Endothelial cell of umbilical vein (primary cell): ENCODE measurements around the gene PARP1.

ENCODE experiments used
- EZH2 ChIP-seq: IDR thresholded peaks from 2 replicates; pipeline ENCODE4 v1.6.1; 2012; ENCODE audit warnings: borderline replicate concordance, low read depth, mild to moderate bottlenecking, moderate library complexity, low read length, inconsistent platforms; ENCODE audit not compliant: severe bottlenecking
- GATA2 ChIP-seq: IDR thresholded peaks from 2 replicates; pipeline ENCODE4 v1.7.0; 2011; ENCODE audit warnings: low read depth, mild to moderate bottlenecking, moderate library complexity, mixed read lengths, low read length; ENCODE audit not compliant: insufficient read length, insufficient read depth
- JUN ChIP-seq: IDR thresholded peaks from 2 replicates; pipeline ENCODE4 v1.6.1; 2011; ENCODE audit warnings: borderline replicate concordance, low read depth; ENCODE audit not compliant: insufficient read length, insufficient read depth
- POLR2A ChIP-seq: IDR thresholded peaks from 2 replicates; pipeline ENCODE4 v1.6.1; 2012; ENCODE audit warnings: low read depth, mild to moderate bottlenecking, control low read depth, low read length
- POLR2AphosphoS5 ChIP-seq: IDR thresholded peaks from 2 replicates; pipeline ENCODE4 v1.6.1; 2012; ENCODE audit warnings: low read depth, mild to moderate bottlenecking, control low read depth, low read length, moderate library complexity; ENCODE audit not compliant: insufficient read depth
- TF ChIP-seq, protein P1 (sequence below), 2 donors: IDR thresholded peaks; 1 replicate in 1 of 2; 2 replicates in 1 of 2; pipeline ENCODE4 v1.5.1; 2011; ENCODE audit warnings: low read length in 2 of 2, mild to moderate bottlenecking in 2 of 2, moderate library complexity in 2 of 2, control low read depth in 1 of 2, inconsistent platforms in 1 of 2, low read depth in 1 of 2; ENCODE audit not compliant: insufficient read depth in 1 of 2; ENCODE audit errors: extremely low read depth in 1 of 2

DNA sequence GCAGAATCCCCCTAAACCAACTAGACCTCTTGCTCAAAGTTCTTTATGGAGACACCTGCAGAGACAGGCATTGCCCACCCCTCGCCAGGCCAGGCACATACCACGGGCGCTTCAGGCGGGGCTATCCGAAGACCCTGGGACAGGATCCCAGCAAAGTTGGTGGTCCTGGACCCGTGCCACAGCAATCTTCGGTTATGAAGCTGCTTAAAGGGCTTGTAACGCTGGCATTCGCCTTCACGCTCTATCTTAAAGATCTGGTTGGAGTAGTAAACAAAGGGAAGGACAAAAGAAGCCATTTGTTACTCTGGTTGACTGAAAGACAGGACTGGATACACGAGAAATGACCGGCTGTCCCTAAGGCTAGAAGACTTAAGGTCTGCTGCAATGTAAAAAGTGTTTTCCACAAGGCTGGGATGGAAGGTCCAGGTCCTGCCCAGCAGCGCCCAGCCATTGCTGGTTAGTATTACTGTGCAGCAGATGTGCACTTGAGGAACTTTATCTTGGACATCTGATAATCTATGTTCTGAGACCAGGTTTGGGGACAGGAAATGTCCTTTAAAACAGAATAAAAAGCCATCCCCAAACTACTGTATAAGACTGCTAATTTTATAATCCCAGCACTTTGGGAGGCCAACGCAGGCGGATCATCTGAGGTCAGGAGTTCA is 42.9 kb downstream of the PARP1 start:
- no peak for TF ChIP-seq POLR2AphosphoS5
- TF ChIP-seq POLR2A: no peak
- TF ChIP-seq, protein P1, sequence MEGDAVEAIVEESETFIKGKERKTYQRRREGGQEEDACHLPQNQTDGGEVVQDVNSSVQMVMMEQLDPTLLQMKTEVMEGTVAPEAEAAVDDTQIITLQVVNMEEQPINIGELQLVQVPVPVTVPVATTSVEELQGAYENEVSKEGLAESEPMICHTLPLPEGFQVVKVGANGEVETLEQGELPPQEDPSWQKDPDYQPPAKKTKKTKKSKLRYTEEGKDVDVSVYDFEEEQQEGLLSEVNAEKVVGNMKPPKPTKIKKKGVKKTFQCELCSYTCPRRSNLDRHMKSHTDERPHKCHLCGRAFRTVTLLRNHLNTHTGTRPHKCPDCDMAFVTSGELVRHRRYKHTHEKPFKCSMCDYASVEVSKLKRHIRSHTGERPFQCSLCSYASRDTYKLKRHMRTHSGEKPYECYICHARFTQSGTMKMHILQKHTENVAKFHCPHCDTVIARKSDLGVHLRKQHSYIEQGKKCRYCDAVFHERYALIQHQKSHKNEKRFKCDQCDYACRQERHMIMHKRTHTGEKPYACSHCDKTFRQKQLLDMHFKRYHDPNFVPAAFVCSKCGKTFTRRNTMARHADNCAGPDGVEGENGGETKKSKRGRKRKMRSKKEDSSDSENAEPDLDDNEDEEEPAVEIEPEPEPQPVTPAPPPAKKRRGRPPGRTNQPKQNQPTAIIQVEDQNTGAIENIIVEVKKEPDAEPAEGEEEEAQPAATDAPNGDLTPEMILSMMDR (IDR thresholded peaks at IDR 0.05; ENCODE audit: extremely low read depth in 1 of 2, insufficient read depth in 1 of 2, low read depth in 1 of 2, low read length in 2 of 2): no peak
- no peak for TF ChIP-seq GATA2
- TF ChIP-seq EZH2: no peak
- no peak for TF ChIP-seq JUN
